ENCODE results near the gene GPR17. TPM values are rescaled to one million over a fixed set of nuclear protein-coding genes. Genes with fewer than 3 reads are reported as not detected.

Gene GPR17
- total and polyA plus RNA-seq, 2 experiments from 2014 or later, result not detected

- no peak for TF ChIP-seq ZNF462 (CRISPR knock-in tag; IDR thresholded peaks at IDR 0.05)
Observed at GRCh38 chr2:127671557-127672302, 25.8 kb downstream of the GPR17 start (continued).

- ATAC-seq (no peak), DNase-seq (ENCODE audit: low spot score) (no peak)
- H3K27me3 ChIP-seq (ENCODE audit: insufficient read depth), result peaks cover 47% of the 10 kb centered on the region
- no peaks in the 10 kb centered on the region; the same call in 2 of the 3 replicates for H3K9me3 Mint-ChIP-seq
- no peak overlapping the region for H3K4me2 ChIP-seq
- H3K4me1 Mint-ChIP-seq, result peaks cover 8% of the 10 kb centered on the region
- no peaks in the 10 kb centered on the region for H3K9me2 ChIP-seq (ENCODE audit: insufficient read depth)
- no peak overlapping the region for H3K27ac Mint-ChIP-seq
- no peaks in the 10 kb centered on the region for H3K36me3 Mint-ChIP-seq (ENCODE audit: low read depth)
- H3F3A ChIP-seq (replicated peaks; ENCODE audit: low read depth), result 0 out of 2 replicates have a peak, but pooled peaks cover 4% of the 10 kb centered on the region
- H2AFZ ChIP-seq, result no peak overlapping the region
- no peaks in the 10 kb centered on the region for H3K79me2 ChIP-seq (replicated peaks; ENCODE audit: insufficient read depth)
- H4K20me1 ChIP-seq (replicated peaks; ENCODE audit: insufficient read depth), result no peaks in the 10 kb centered on the region
- H3K4me3 Mint-ChIP-seq, result no peak overlapping the region
- H3K4me1 ChIP-seq (ENCODE audit: insufficient read depth), result peaks cover 6% of the 10 kb centered on the region
- no peak overlapping the region for H3K4me3 ChIP-seq
- no peak overlapping the region for H3K27ac ChIP-seq (ENCODE audit: low read depth)
- no peaks in the 10 kb centered on the region for H3K36me3 ChIP-seq (ENCODE audit: insufficient read depth)
- peaks cover 41% of the 10 kb centered on the region for H3K27me3 Mint-ChIP-seq (ENCODE audit: insufficient read depth, low read depth, poor library complexity)
- TF ChIP-seq EZH2phosphoT487 (IDR thresholded peaks at IDR 0.05; ENCODE audit: unreplicated experiment), result no peak
- no peak for TF ChIP-seq EZH2 (IDR thresholded peaks at IDR 0.05; ENCODE audit: low read depth, unreplicated experiment)
- TF ChIP-seq ZNF114 (CRISPR knock-in tag; IDR thresholded peaks at IDR 0.05), result no peak
- TF ChIP-seq NANOG (IDR thresholded peaks at IDR 0.05; ENCODE audit: borderline replicate concordance), result no peak
- no peak for TF ChIP-seq JUNB (IDR thresholded peaks at IDR 0.05; ENCODE audit: unreplicated experiment)
- TF ChIP-seq STAT1 (IDR thresholded peaks at IDR 0.05; ENCODE audit: unreplicated experiment), result no peak
- no peak for TF ChIP-seq CREB1 (CRISPR knock-in tag; IDR thresholded peaks at IDR 0.05; ENCODE audit: low read depth)
- TF ChIP-seq CTCF (conservative IDR thresholded peaks at IDR 0.05; ENCODE audit: low read depth in 2 of 2), result no peak
- no peak for TF ChIP-seq ZNF331 (CRISPR knock-in tag; IDR thresholded peaks at IDR 0.05; ENCODE audit: low read depth)
- no peak for TF ChIP-seq ETS1 (IDR thresholded peaks at IDR 0.05)
Observed at GRCh38 chr2:127672341-127673224, 26.6 kb downstream of the GPR17 start.

All from GM23338 (cell line).